GM23338 (cell line): Measurements from ENCODE around the gene COPA. TPM values are rescaled to one million over a fixed set of nuclear protein-coding genes. Genes with fewer than 3 reads are reported as not detected.
"Not testable (repeated sequence)": the region's sequence is repeated elsewhere in the genome, so short reads cannot be mapped to it uniquely, and the experiment has no call there.

ENCODE experiments used
- ATAC-seq: fragments of 200-7000 bp; cut with Tn5 transposase; 3 replicates; pipeline ENCODE4 v1.9.1; 2020
- DNase-seq: peaks from one replicate; pipeline ENCODE4 v3.0.0-alpha.2; 2015; ENCODE audit warnings: low spot score
- H2AFZ ChIP-seq: fragments of 200-600 bp; sonication (generic); 2 replicates; pipeline ENCODE4 v1.8.0; 2016; ENCODE audit warnings: antibody characterized with exemption, mild to moderate bottlenecking, moderate library complexity
- H3F3A ChIP-seq: fragments of 200-600 bp; sonication (generic); replicated peaks from 2 replicates; pipeline ENCODE4 v1.8.0; 2017; ENCODE audit warnings: antibody characterized with exemption, mixed run types, low read depth
- H3K27ac ChIP-seq: fragments of 200-600 bp; sonication (generic); 2 replicates; pipeline ENCODE4 v1.6.1; 2016; ENCODE audit warnings: low read depth
- H3K27me3 ChIP-seq: fragments of 200-600 bp; sonication (generic); 2 replicates; pipeline ENCODE4 v1.8.0; 2016; ENCODE audit warnings: mild to moderate bottlenecking, mixed run types, moderate library complexity; ENCODE audit not compliant: insufficient read depth
- H3K36me3 ChIP-seq: fragments of 200-600 bp; sonication (generic); 2 replicates; pipeline ENCODE4 v1.8.0; 2016; ENCODE audit warnings: mild to moderate bottlenecking; ENCODE audit not compliant: insufficient read depth
- H3K4me1 ChIP-seq: fragments of 200-600 bp; sonication (generic); 2 replicates; pipeline ENCODE4 v1.8.0; 2016; ENCODE audit warnings: mild to moderate bottlenecking, moderate library complexity; ENCODE audit not compliant: insufficient read depth
- H3K4me2 ChIP-seq: fragments of 200-600 bp; sonication (generic); 2 replicates; pipeline ENCODE4 v1.7.1; 2017; ENCODE audit warnings: mixed run types
- H3K4me3 ChIP-seq: fragments of 200-600 bp; sonication (generic); 2 replicates; pipeline ENCODE4 v1.6.1; 2016; ENCODE audit warnings: mixed run types
- H3K79me2 ChIP-seq: fragments of 200-600 bp; sonication (generic); replicated peaks from 2 replicates; pipeline ENCODE4 v1.8.0; 2017; ENCODE audit warnings: mild to moderate bottlenecking; ENCODE audit not compliant: insufficient read depth
- H3K9me2 ChIP-seq: fragments of 200-600 bp; sonication (generic); 2 replicates; pipeline ENCODE4 v1.8.0; 2017; ENCODE audit not compliant: insufficient read depth
- H4K20me1 ChIP-seq: fragments of 200-600 bp; sonication (generic); replicated peaks from 2 replicates; pipeline ENCODE4 v1.8.0; 2017; ENCODE audit warnings: mild to moderate bottlenecking; ENCODE audit not compliant: insufficient read depth
- H3K27ac Mint-ChIP-seq: 2 replicates; pipeline ENCODE4 v1.8.0; 2020; ENCODE audit warnings: inconsistent platforms, mild to moderate bottlenecking, moderate library complexity, mixed read lengths
- H3K27me3 Mint-ChIP-seq: 3 replicates; pipeline ENCODE4 v1.8.0; 2022; ENCODE audit warnings: low read depth, mild to moderate bottlenecking, moderate library complexity, mixed read lengths, inconsistent platforms; ENCODE audit not compliant: insufficient read depth, poor library complexity
- H3K36me3 Mint-ChIP-seq: 3 replicates; pipeline ENCODE4 v1.8.0; 2021; ENCODE audit warnings: low read depth, mild to moderate bottlenecking, inconsistent platforms, moderate library complexity, mixed read lengths
- H3K4me1 Mint-ChIP-seq: 3 replicates; pipeline ENCODE4 v1.8.0; 2020; ENCODE audit warnings: mild to moderate bottlenecking, inconsistent platforms, mixed read lengths
- H3K4me3 Mint-ChIP-seq: 3 replicates; pipeline ENCODE4 v1.8.0; 2021; ENCODE audit warnings: moderate library complexity, mild to moderate bottlenecking, inconsistent platforms, mixed read lengths
- H3K9me3 Mint-ChIP-seq: 3 replicates; pipeline ENCODE4 v1.8.0; 2020; ENCODE audit warnings: moderate library complexity, mild to moderate bottlenecking, inconsistent platforms, mixed read lengths
- EZH2phosphoT487 ChIP-seq: fragments of 200-600 bp; sonication (generic); IDR thresholded peaks from one replicate; pipeline ENCODE4 v1.8.1; 2018; ENCODE audit warnings: antibody characterized with exemption; ENCODE audit not compliant: unreplicated experiment
- POLR2AphosphoS5 ChIP-seq: IDR thresholded peaks from 2 replicates; pipeline ENCODE4 v1.6.1; 2016; ENCODE audit warnings: antibody characterized with exemption, low read depth
- polyA plus RNA-seq: library from polyadenylated mRNA; unstranded; fragments of >200 nt; fragmentation: Nextera tagmentation; extraction: Ambion mirVana; gene quantifications from 2 replicates; pipeline ENCODE4 v1.2.1, GENCODE V29; 2016
- total RNA-seq: library from RNA; depleted of rRNA; stranded (reverse); fragments of >200 nt; shearing (Covaris generic); gene quantifications from 2 replicates; pipeline ENCODE4 v1.2.3, GENCODE V29; 2014
- TF ChIP-seq, protein P1 (sequence below), 2 experiments: fragments of 200-600 bp in 1 of 2; sonication (generic) in 1 of 2; conservative IDR thresholded peaks; 2 replicates each; pipeline versions ENCODE4 v1.5.1 to v1.6.1; 2016 to 2017; ENCODE audit warnings: antibody characterized with exemption in 2 of 2, low read depth in 2 of 2, mild to moderate bottlenecking in 2 of 2, moderate library complexity in 1 of 2
- TF ChIP-seq, protein P2 (sequence below): IDR thresholded peaks from 2 replicates; pipeline ENCODE4 v1.6.1; 2016; ENCODE audit warnings: antibody characterized with exemption

Gene COPA
- total and polyA plus RNA-seq, 2 experiments from 2014 or later, result 58.2 to 87.1 TPM

DNA sequence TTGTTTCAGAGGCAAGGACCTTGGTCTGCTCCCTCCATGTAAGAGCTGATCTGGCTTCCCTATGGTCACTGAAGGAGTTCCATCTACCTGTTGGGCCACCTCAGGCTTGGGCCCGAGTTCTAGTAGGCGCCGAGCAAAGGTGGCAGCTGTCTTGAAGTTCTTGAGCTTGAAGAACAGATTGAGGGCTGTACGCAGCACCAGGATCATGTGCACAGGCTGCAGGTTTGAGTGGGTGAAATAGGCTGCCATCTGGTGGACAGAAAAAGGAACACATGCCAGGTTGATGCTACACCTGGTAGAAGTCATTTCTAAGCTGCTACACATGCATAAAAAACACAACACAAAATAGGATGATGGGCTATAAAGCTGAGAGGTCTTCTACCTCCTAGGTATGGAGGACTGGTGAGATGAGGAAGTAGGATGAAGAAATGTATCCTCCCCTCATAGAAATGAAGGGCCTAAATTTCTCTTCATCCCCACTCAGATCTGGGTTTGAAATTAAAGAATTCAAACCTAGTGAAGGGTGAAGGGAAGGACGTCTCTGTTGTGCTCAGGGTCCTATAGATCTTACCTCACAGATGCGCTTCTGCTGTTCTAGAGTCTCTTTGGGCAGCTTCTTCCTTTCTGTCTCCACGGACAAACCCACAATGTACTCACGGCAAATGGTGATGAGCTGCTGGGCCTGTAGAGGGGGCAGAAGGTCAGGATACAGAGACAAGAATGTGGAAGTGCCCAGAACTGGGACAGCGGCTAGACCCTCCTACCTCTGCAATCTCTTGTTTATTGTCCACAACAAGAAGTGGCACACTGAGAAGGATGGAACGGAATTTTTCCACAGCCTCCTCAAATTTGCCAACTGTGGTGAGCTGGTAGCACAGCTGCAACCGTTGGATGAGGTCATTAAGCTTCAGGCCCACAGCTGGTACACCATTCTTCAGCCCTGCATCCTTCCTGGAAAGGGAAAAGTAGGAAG, 51.5 kb downstream of the COPA start:
- H3K4me1 ChIP-seq, result no peaks in the 10 kb centered on the region
- H3K27ac Mint-ChIP-seq, result no peak overlapping the region
- H2AFZ ChIP-seq, result no peak overlapping the region
- H3K4me1 Mint-ChIP-seq, result peaks cover 3% of the 10 kb centered on the region; the same call in 1 of the 3 replicates
- H3K9me2 ChIP-seq, result no peaks in the 10 kb centered on the region
- no peaks in the 10 kb centered on the region for H3K9me3 Mint-ChIP-seq
- peak; percentile 98 for ATAC-seq
- H3K79me2 ChIP-seq, result no peaks in the 10 kb centered on the region
- peaks cover 76% of the 10 kb centered on the region for H3K36me3 Mint-ChIP-seq
- H3K27me3 ChIP-seq, result no peaks in the 10 kb centered on the region
- peaks cover 5% of the 10 kb centered on the region for H3K27me3 Mint-ChIP-seq
- H3K4me2 ChIP-seq, result no peak overlapping the region
- H3K27ac ChIP-seq, result no peak overlapping the region
- DNase-seq, result peak; percentile 79
- H4K20me1 ChIP-seq, result peaks cover 6% of the 10 kb centered on the region; the same call in 1 of the 2 replicates
- H3K36me3 ChIP-seq, result peaks cover 53% of the 10 kb centered on the region
- TF ChIP-seq, protein P1, sequence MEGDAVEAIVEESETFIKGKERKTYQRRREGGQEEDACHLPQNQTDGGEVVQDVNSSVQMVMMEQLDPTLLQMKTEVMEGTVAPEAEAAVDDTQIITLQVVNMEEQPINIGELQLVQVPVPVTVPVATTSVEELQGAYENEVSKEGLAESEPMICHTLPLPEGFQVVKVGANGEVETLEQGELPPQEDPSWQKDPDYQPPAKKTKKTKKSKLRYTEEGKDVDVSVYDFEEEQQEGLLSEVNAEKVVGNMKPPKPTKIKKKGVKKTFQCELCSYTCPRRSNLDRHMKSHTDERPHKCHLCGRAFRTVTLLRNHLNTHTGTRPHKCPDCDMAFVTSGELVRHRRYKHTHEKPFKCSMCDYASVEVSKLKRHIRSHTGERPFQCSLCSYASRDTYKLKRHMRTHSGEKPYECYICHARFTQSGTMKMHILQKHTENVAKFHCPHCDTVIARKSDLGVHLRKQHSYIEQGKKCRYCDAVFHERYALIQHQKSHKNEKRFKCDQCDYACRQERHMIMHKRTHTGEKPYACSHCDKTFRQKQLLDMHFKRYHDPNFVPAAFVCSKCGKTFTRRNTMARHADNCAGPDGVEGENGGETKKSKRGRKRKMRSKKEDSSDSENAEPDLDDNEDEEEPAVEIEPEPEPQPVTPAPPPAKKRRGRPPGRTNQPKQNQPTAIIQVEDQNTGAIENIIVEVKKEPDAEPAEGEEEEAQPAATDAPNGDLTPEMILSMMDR (conservative IDR thresholded peaks at IDR 0.05; ENCODE audit: low read depth in 2 of 2), result peak; percentile 81 to 86
- TF ChIP-seq POLR2AphosphoS5, result no peak
- H3K4me3 Mint-ChIP-seq, result no peak overlapping the region
- H3K4me3 ChIP-seq, result no peak overlapping the region
- peaks cover 19% of the 10 kb centered on the region for H3F3A ChIP-seq

DNA sequence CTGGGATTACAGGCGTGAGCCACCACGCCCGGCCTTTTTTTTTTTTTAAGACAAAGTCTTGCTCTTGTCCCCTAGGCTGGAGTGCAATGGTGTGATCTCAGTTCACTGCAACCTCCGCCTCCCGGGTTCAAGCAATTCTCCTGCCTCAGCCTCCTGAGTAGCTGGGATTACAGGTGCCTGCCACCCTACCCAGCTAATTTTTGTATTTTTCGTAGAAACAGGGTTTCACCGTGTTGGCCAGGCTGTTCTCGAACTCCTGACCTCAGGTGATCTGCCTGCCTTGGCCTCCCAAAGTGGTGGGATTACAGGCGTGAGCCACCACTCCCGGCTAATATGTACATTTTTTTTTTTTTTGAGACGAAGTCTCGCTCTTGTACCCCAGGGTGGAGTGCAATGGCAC, 55.3 kb downstream of the COPA start:
- not testable (repeated sequence) for H3K4me3 Mint-ChIP-seq, ATAC-seq, DNase-seq, H3K4me2 ChIP-seq, H3K27me3 Mint-ChIP-seq, H4K20me1 ChIP-seq, H3K9me2 ChIP-seq, H3K27ac Mint-ChIP-seq, H2AFZ ChIP-seq, H3K9me3 Mint-ChIP-seq, H3K27ac ChIP-seq, H3K27me3 ChIP-seq, H3K4me3 ChIP-seq
- H3K4me1 ChIP-seq, result peaks cover 14% of the 10 kb centered on the region
- peaks cover 37% of the 10 kb centered on the region for H3K36me3 ChIP-seq
- peaks cover 20% of the 10 kb centered on the region for H3K4me1 Mint-ChIP-seq
- H3F3A ChIP-seq, result peaks cover 13% of the 10 kb centered on the region
- H3K79me2 ChIP-seq, result peaks cover 18% of the 10 kb centered on the region
- H3K36me3 Mint-ChIP-seq, result peaks cover 43% of the 10 kb centered on the region

DNA sequence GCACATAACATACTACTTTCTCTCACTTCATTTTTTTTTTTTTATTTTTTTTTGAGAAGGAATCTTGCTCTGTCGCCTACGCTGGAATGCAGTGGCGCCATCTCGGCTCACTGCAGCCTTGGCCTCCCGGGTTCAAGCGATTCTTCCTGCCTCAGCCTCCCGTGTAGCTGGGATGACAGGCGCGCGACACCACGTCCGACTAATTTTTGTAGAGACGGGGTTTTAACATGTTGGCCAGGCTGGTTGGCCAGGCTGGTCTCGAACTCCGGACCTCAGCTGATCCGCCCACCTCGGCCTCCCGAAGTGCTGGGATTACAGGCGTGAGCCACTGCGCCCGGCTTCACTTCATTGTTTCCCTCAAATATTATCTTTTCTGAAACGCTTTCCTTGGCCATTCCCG, 57.5 kb downstream of the COPA start:
- Histone ChIP-seq H3K27me3 (no peaks in the 10 kb centered on the region), H3K27ac (peak overlapping the region; percentile 80), H3F3A (0 out of 2 replicates have a peak, but pooled peaks cover 3% of the 10 kb centered on the region), H3K4me1 (peaks cover 14% of the 10 kb centered on the region), H3K36me3 (peaks cover 45% of the 10 kb centered on the region), H2AFZ (no peak overlapping the region; the same call in 1 of the 2 replicates), H3K4me2 (peak overlapping the region; percentile 90), H3K4me3 (peak overlapping the region; percentile 90), H4K20me1 (0 out of 2 replicates have a peak, but pooled peaks cover 4% of the 10 kb centered on the region), H3K9me2 (no peaks in the 10 kb centered on the region), H3K79me2 (peaks cover 21% of the 10 kb centered on the region)
- Mint-ChIP-seq H3K27ac (peak overlapping the region; percentile 97; the same call in 1 of the 2 replicates), H3K27me3 (peaks cover 5% of the 10 kb centered on the region), H3K4me1 (peaks cover 20% of the 10 kb centered on the region), H3K36me3 (peaks cover 43% of the 10 kb centered on the region), H3K4me3 (peak overlapping the region; percentile 91), H3K9me3 (no peaks in the 10 kb centered on the region)
- ATAC-seq (no peak), DNase-seq (no peak)
- TF ChIP-seq, protein P1 (conservative IDR thresholded peaks at IDR 0.05; ENCODE audit: low read depth in 2 of 2), result no peak
- no peak for TF ChIP-seq EZH2phosphoT487
- TF ChIP-seq, protein P2, sequence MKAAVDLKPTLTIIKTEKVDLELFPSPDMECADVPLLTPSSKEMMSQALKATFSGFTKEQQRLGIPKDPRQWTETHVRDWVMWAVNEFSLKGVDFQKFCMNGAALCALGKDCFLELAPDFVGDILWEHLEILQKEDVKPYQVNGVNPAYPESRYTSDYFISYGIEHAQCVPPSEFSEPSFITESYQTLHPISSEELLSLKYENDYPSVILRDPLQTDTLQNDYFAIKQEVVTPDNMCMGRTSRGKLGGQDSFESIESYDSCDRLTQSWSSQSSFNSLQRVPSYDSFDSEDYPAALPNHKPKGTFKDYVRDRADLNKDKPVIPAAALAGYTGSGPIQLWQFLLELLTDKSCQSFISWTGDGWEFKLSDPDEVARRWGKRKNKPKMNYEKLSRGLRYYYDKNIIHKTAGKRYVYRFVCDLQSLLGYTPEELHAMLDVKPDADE, result no peak
